Measurements from ENCODE around the gene CAPN2.

DNA sequence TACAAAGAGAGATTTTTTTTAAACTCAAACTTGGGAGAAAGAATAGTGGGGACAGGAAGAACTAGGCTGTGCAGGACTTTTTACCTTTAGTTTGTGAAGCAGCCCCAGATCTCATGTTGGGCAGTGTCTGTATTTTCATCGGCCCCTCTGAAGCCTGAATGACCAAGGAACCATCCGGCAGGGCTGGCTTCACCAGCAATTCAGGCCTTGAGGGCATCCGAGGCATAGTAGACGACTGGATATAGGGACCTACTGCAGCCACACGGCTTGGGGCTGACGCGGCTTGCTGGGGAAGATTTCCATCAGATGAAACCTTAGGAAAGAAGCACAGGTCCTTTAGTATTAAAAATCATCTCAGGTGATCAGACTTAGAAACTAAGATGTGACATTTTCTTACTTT is 89.7 kb downstream of the CAPN2 start:
- no peak for TF ChIP-seq EZH2phosphoT487 (conservative IDR thresholded peaks at IDR 0.05; ENCODE audit: low read length)
- TF ChIP-seq, protein P1, sequence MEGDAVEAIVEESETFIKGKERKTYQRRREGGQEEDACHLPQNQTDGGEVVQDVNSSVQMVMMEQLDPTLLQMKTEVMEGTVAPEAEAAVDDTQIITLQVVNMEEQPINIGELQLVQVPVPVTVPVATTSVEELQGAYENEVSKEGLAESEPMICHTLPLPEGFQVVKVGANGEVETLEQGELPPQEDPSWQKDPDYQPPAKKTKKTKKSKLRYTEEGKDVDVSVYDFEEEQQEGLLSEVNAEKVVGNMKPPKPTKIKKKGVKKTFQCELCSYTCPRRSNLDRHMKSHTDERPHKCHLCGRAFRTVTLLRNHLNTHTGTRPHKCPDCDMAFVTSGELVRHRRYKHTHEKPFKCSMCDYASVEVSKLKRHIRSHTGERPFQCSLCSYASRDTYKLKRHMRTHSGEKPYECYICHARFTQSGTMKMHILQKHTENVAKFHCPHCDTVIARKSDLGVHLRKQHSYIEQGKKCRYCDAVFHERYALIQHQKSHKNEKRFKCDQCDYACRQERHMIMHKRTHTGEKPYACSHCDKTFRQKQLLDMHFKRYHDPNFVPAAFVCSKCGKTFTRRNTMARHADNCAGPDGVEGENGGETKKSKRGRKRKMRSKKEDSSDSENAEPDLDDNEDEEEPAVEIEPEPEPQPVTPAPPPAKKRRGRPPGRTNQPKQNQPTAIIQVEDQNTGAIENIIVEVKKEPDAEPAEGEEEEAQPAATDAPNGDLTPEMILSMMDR (IDR thresholded peaks at IDR 0.05; ENCODE audit: insufficient read depth, low read length, poor library complexity, severe bottlenecking), result no peak

Data from SU-DHL-6 (cell line).